H9 (cell line): ENCODE data around the gene EXOC3. TPM values are rescaled to one million over a fixed set of nuclear protein-coding genes. Genes with fewer than 3 reads are reported as not detected.

Experiments
- DNase-seq: peaks from one replicate; pipeline ENCODE4 v3.0.0-alpha.2; 2017
- H2AFZ ChIP-seq: one replicate; pipeline ENCODE4 v1.6.1; 2013; ENCODE audit warnings: mild to moderate bottlenecking, low read length, control low read depth, moderate library complexity
- H2AK5ac ChIP-seq: 2 replicates; pipeline ENCODE4 v1.6.1; 2013; ENCODE audit warnings: low read length, control low read depth, mixed read lengths; ENCODE audit not compliant: insufficient read length
- H2BK120ac ChIP-seq: one replicate; pipeline ENCODE4 v1.6.1; 2013; ENCODE audit warnings: low read depth, mild to moderate bottlenecking, low read length, control low read depth, inconsistent platforms; ENCODE audit not compliant: poor library complexity, severe bottlenecking
- H2BK12ac ChIP-seq: 2 replicates; pipeline ENCODE4 v1.6.1; 2013; ENCODE audit warnings: low read length, control low read depth, mixed read lengths, low read depth; ENCODE audit not compliant: insufficient read length
- H2BK15ac ChIP-seq: 2 replicates; pipeline ENCODE4 v1.6.1; 2013; ENCODE audit warnings: low read depth, low read length, control low read depth
- H2BK20ac ChIP-seq: one replicate; pipeline ENCODE4 v1.6.1; 2013; ENCODE audit warnings: low read depth, mild to moderate bottlenecking, low read length, control low read depth, inconsistent platforms; ENCODE audit not compliant: poor library complexity, severe bottlenecking
- H2BK5ac ChIP-seq: 2 replicates; pipeline ENCODE4 v1.6.1; 2013; ENCODE audit warnings: low read length, control low read depth, mixed read lengths; ENCODE audit not compliant: insufficient read length
- H3K14ac ChIP-seq: 2 replicates; pipeline ENCODE4 v1.6.1; 2013; ENCODE audit warnings: low read length, control low read depth; ENCODE audit not compliant: insufficient read depth
- H3K18ac ChIP-seq: 2 replicates; pipeline ENCODE4 v1.6.1; 2013; ENCODE audit warnings: low read depth, mild to moderate bottlenecking, mixed read lengths, low read length, control low read depth; ENCODE audit not compliant: insufficient read length
- H3K23ac ChIP-seq: 2 replicates; pipeline ENCODE4 v1.6.1; 2013; ENCODE audit warnings: low read length, control low read depth, mixed read lengths, low read depth; ENCODE audit not compliant: insufficient read length
- H3K23me2 ChIP-seq: 2 replicates; pipeline ENCODE4 v1.6.1; 2013; ENCODE audit warnings: low read depth, mild to moderate bottlenecking, mixed read lengths, low read length, control low read depth; ENCODE audit not compliant: insufficient read length, poor library complexity, severe bottlenecking
- H3K27ac ChIP-seq: 2 replicates; pipeline ENCODE4 v1.5.1; 2013; ENCODE audit warnings: low read length, control low read depth, mixed read lengths, low read depth; ENCODE audit not compliant: insufficient read length
- H3K27me3 ChIP-seq: 2 replicates; pipeline ENCODE4 v1.6.1; 2013; ENCODE audit warnings: low read length, control low read depth, inconsistent platforms; ENCODE audit not compliant: insufficient read depth
- H3K4ac ChIP-seq: 2 replicates; pipeline ENCODE4 v1.6.1; 2013; ENCODE audit warnings: low read depth, mild to moderate bottlenecking, control low read depth, inconsistent platforms, low read length, moderate library complexity
- H3K4me1 ChIP-seq: 2 replicates; pipeline ENCODE4 v1.6.1; 2013; ENCODE audit warnings: low read length, control low read depth, inconsistent platforms; ENCODE audit not compliant: insufficient read depth
- H3K4me2 ChIP-seq: 2 replicates; pipeline ENCODE4 v1.6.1; 2013; ENCODE audit warnings: low read length, control low read depth, mixed read lengths; ENCODE audit not compliant: insufficient read length, insufficient read depth
- H3K56ac ChIP-seq: 2 replicates; pipeline ENCODE4 v1.6.1; 2013; ENCODE audit warnings: low read depth, mild to moderate bottlenecking, mixed read lengths, low read length, control low read depth; ENCODE audit not compliant: insufficient read length
- H3K79me1 ChIP-seq: 2 replicates; pipeline ENCODE4 v1.6.1; 2013; ENCODE audit warnings: low read depth, mild to moderate bottlenecking, moderate library complexity, low read length, control low read depth, inconsistent platforms; ENCODE audit not compliant: insufficient read depth, poor library complexity, severe bottlenecking
- H3K79me2 ChIP-seq: 2 replicates; pipeline ENCODE4 v1.6.1; 2013; ENCODE audit warnings: low read length, control low read depth, inconsistent platforms; ENCODE audit not compliant: insufficient read depth
- H3K9ac ChIP-seq: 2 replicates; pipeline ENCODE4 v1.6.1; 2013; ENCODE audit warnings: low read length, control low read depth, mixed read lengths; ENCODE audit not compliant: insufficient read length; ENCODE audit errors: extremely low read depth
- H3K9me3 ChIP-seq: one replicate; pipeline ENCODE4 v1.6.1; 2013; ENCODE audit warnings: low read depth, low read length, inconsistent platforms; ENCODE audit not compliant: control insufficient read depth
- H3T11ph ChIP-seq: one replicate; pipeline ENCODE4 v1.6.1; 2013; ENCODE audit warnings: mild to moderate bottlenecking, low read length, control low read depth, inconsistent platforms
- H4K20me1 ChIP-seq: one replicate; pipeline ENCODE4 v1.6.1; 2013; ENCODE audit not compliant: control insufficient read depth, insufficient read length, insufficient read depth
- H4K5ac ChIP-seq: 2 replicates; pipeline ENCODE4 v1.6.1; 2013; ENCODE audit warnings: low read depth, mild to moderate bottlenecking, mixed read lengths, low read length, control low read depth; ENCODE audit not compliant: insufficient read length
- H4K8ac ChIP-seq: replicated peaks from 2 replicates; pipeline ENCODE4 v1.6.1; 2013; ENCODE audit warnings: low read length, control low read depth, mixed read lengths, low read depth; ENCODE audit not compliant: insufficient read length
- H4K91ac ChIP-seq: 2 replicates; pipeline ENCODE4 v1.6.1; 2013; ENCODE audit warnings: low read depth, mild to moderate bottlenecking, moderate library complexity, mixed read lengths, low read length, control low read depth; ENCODE audit not compliant: insufficient read length
- H3K27ac Mint-ChIP-seq, 3 experiments: 2 replicates in 2 of 3; 3 replicates in 1 of 3; pipeline ENCODE4 v1.8.0; 2020 to 2021; ENCODE audit warnings: mixed read lengths in 3 of 3, mild to moderate bottlenecking in 1 of 3, moderate library complexity in 1 of 3
- H3K27me3 Mint-ChIP-seq: 2 replicates; pipeline ENCODE4 v1.8.0; 2021; ENCODE audit warnings: low read depth, mild to moderate bottlenecking, moderate library complexity, mixed read lengths
- H3K36me3 Mint-ChIP-seq, 3 experiments: 2 replicates in 2 of 3; 3 replicates in 1 of 3; pipeline ENCODE4 v1.8.0; 2020 to 2021; ENCODE audit warnings: low read depth in 3 of 3, mixed read lengths in 3 of 3; ENCODE audit not compliant: insufficient read depth in 1 of 3
- H3K4me1 Mint-ChIP-seq, 2 experiments: 2 replicates each; pipeline ENCODE4 v1.8.0; 2020; ENCODE audit warnings: mixed read lengths in 2 of 2
- H3K4me3 Mint-ChIP-seq, 2 experiments: 2 replicates in 1 of 2; 3 replicates in 1 of 2; pipeline ENCODE4 v1.8.0; 2020 to 2021; ENCODE audit warnings: mild to moderate bottlenecking in 2 of 2, mixed read lengths in 2 of 2, moderate library complexity in 1 of 2
- H3K9me3 Mint-ChIP-seq, 2 experiments: 2 replicates in 1 of 2; 3 replicates in 1 of 2; pipeline ENCODE4 v1.8.0; 2020; ENCODE audit warnings: mild to moderate bottlenecking in 2 of 2, mixed read lengths in 2 of 2, moderate library complexity in 1 of 2
- CTCF ChIP-seq: fragments of 200-600 bp; sonication (generic); conservative IDR thresholded peaks from 3 replicates; pipeline ENCODE4 v1.8.0; 2021; ENCODE audit warnings: antibody characterized with exemption, mild to moderate bottlenecking
- WGBS: extraction: QIAGEN DNeasy Blood & Tissue Kit; methylation state at CpG from one replicate; pipeline ENCODE4 v1.1.7; 2013; ENCODE audit warnings: missing lambda C conversion rate, low lambda C conversion rate, mixed read lengths; ENCODE audit not compliant: insufficient read length; ENCODE audit errors: extremely low coverage; 5-methylcytosine and 5-hydroxymethylcytosine counted together
- total RNA-seq: library from RNA; stranded (reverse); gene quantifications from 2 replicates; pipeline ENCODE4 v1.2.1, GENCODE V29; 2021

The EXOC3 gene
- total RNA-seq, 1 experiment from 2014 or later: 36.7 TPM

- no peaks in the 10 kb centered on the region for H3K9me3 ChIP-seq
- no peaks in the 10 kb centered on the region for H3K79me1 ChIP-seq
- no peak overlapping the region for H3K23ac ChIP-seq
- H4K20me1 ChIP-seq: no peaks in the 10 kb centered on the region
- H3K4me2 ChIP-seq: peak overlapping the region; percentile 51
- no peak overlapping the region for H4K5ac ChIP-seq
- no peak overlapping the region for H3K4ac ChIP-seq
- Mint-ChIP-seq H3K4me1 (peaks cover 9 to 21% of the 10 kb centered on the region in 2 experiments), H3K36me3 (no peaks in the 10 kb centered on the region; a peak in 1 of 7 replicates), H3K9me3 (no peaks in the 10 kb centered on the region; a peak in 2 of 5 replicates), H3K4me3 (peak overlapping the region; percentile 57 to 81), H3K27ac (no peak overlapping the region), H3K27me3 (peaks cover 59% of the 10 kb centered on the region)
- no peak overlapping the region for H2BK5ac ChIP-seq
- no peak overlapping the region for H3T11ph ChIP-seq
- no peak overlapping the region for H2AK5ac ChIP-seq
- H4K8ac ChIP-seq: no peak overlapping the region
- H3K9ac ChIP-seq: no peak overlapping the region
- H3K23me2 ChIP-seq: no peaks in the 10 kb centered on the region
- H3K4me1 ChIP-seq: no peaks in the 10 kb centered on the region; the same call in 1 of the 2 replicates
- no peak overlapping the region; the same call in 1 of the 2 replicates for H3K14ac ChIP-seq
- H3K27ac ChIP-seq: no peak overlapping the region
- no peak overlapping the region for H2AFZ ChIP-seq
- peaks cover 39% of the 10 kb centered on the region; the same call in 1 of the 2 replicates for H3K27me3 ChIP-seq
- no peak overlapping the region for H2BK15ac ChIP-seq
- no peak for DNase-seq
- H2BK20ac ChIP-seq: no peak overlapping the region
- no peak overlapping the region for H3K56ac ChIP-seq
- no peak for TF ChIP-seq CTCF
- no CpG with 5 or more reads among the region's 19 CpGs for WGBS
- no peak overlapping the region for H3K18ac ChIP-seq
- H3K79me2 ChIP-seq: no peaks in the 10 kb centered on the region
- H2BK120ac ChIP-seq: no peak overlapping the region
- H4K91ac ChIP-seq: no peak overlapping the region
- H2BK12ac ChIP-seq: no peak overlapping the region
Measured at GRCh38 chr5:496028-496427, 53.1 kb downstream of the EXOC3 start.
